Subcutaneous abdominal adipose tissue (tissue), 5 donors: ENCODE results near the gene SIGLEC1.

Experiments
- H3K27ac ChIP-seq: one replicate; pipeline ENCODE4 v1.7.0; 2013; ENCODE audit warnings: low read depth, mild to moderate bottlenecking, inconsistent platforms, low read length, moderate library complexity
- H3K27me3 ChIP-seq, 5 donors: one replicate each; pipeline ENCODE4 v1.7.0; 2013; ENCODE audit warnings: low read length in 5 of 5, inconsistent platforms in 1 of 5; ENCODE audit not compliant: control insufficient read depth in 5 of 5, insufficient read depth in 4 of 5
- H3K36me3 ChIP-seq, 5 donors: one replicate each; pipeline ENCODE4 v1.7.0; 2013; ENCODE audit warnings: low read length in 5 of 5; ENCODE audit not compliant: control insufficient read depth in 5 of 5, insufficient read depth in 5 of 5
- H3K4me1 ChIP-seq, 5 donors: one replicate each; pipeline ENCODE4 v1.7.0; 2013; ENCODE audit warnings: low read length in 5 of 5, mild to moderate bottlenecking in 3 of 5, moderate library complexity in 1 of 5; ENCODE audit not compliant: control insufficient read depth in 5 of 5, insufficient read depth in 5 of 5
- H3K4me3 ChIP-seq, 5 donors: one replicate each; pipeline ENCODE4 v1.7.0; 2013; ENCODE audit warnings: low read length in 5 of 5, low read depth in 1 of 5
- H3K9ac ChIP-seq, 5 donors: one replicate each; pipeline ENCODE4 v1.7.0; 2013; ENCODE audit warnings: low read length in 5 of 5, mild to moderate bottlenecking in 4 of 5, moderate library complexity in 3 of 5
- H3K9me3 ChIP-seq, 5 donors: one replicate each; pipeline ENCODE4 v1.7.0; 2013; ENCODE audit warnings: low read length in 5 of 5; ENCODE audit not compliant: control insufficient read depth in 5 of 5
- donor health status: healthy.
- donor health status: healthy.
- donor health status: healthy.
- donor health status: healthy.
- donor health status: healthy.

Gene SIGLEC1

DNA sequence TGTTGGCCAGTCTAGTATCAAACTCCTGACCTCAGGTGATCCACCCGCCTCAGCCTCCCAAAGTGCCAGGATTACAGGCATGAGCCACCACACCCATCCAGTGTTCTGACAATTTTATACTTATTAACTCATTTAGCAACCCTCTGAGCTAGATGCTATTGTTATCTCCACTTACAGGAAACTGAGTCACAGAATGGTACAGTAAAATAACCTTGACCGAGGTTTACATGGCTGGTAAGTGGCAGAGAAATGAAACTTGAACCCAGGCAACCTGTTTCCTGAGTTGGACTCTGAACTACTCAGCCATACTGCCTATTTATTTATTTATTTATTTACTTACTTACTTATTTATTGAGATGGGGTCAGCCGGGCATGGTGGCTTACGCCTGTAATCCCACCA, 6.6 kb upstream of the SIGLEC1 start:
- no peak overlapping the region for H3K27ac ChIP-seq
- no peak overlapping the region for H3K9ac ChIP-seq
- H3K36me3 ChIP-seq, result no peaks in the 10 kb centered on the region
- H3K9me3 ChIP-seq, result no peaks in the 10 kb centered on the region
- peaks cover 0 to 10% (median 0%) of the 10 kb centered on the region in 5 donors for H3K4me1 ChIP-seq
- H3K27me3 ChIP-seq, result no peaks in the 10 kb centered on the region
- H3K4me3 ChIP-seq, result no peak overlapping the region

- peaks cover 0 to 27% (median 9%) of the 10 kb centered on the region in 5 donors for H3K4me1 ChIP-seq
- H3K4me3 ChIP-seq, result no peak overlapping the region
- no peaks in the 10 kb centered on the region for H3K36me3 ChIP-seq
- H3K27ac ChIP-seq, result no peak overlapping the region
- no peak overlapping the region for H3K9ac ChIP-seq
- no peaks in the 10 kb centered on the region for H3K9me3 ChIP-seq
- H3K27me3 ChIP-seq, result no peaks in the 10 kb centered on the region
These were observed 3.9 kb upstream of the SIGLEC1 start for GRCh38 chr20:3716195-3716834.

DNA sequence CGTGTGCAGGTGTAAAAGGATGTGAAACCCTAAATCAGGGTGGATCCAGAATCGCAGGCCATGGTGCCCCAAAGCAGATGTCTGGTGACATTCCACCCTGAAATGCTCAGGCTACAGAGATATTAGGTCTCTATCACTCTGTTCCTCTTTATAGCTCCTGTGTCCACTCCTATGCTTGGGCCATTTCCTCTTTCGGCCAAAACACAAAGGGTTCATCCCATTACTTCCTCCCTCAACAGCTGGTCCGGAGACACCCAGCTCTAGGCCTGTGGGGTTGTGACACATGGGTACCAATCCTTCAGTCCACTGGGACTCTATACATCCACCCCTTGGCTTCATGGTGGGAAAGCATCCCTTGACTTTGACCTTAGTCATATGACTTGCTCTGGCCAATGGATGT, 1.7 kb upstream of the SIGLEC1 start:
- Histone ChIP-seq H3K27ac (no peak overlapping the region), H3K9ac (no peak overlapping the region), H3K27me3 (no peaks in the 10 kb centered on the region), H3K36me3 (no peaks in the 10 kb centered on the region), H3K9me3 (no peaks in the 10 kb centered on the region), H3K4me3 (no peak overlapping the region), H3K4me1 (peaks cover 0 to 44% (median 24%) of the 10 kb centered on the region in 5 donors)

DNA sequence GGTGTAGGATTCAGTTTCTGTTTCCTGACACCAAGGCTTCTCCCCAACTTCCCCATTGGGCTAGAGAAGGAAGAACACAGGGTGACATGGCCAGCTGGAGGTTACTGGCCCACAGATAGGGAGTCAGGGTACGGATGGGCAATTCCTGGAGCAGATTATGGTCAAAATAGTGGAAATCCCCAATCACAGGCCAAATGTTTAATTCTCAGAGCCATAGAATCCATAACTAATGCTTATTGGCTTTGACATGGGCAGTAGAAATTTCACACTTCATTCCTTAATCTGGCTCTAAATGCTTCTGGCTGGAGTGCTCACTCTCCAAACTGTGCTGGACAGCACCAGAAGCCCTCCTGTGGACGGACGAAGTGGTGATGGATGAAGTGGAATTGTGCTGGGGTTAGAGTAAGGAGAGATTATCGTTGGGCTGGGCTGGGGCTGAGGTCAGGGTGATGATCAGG, 887 bp downstream of the SIGLEC1 start:
- peaks cover 0 to 1% (median 0%) of the 10 kb centered on the region in 5 donors for H3K36me3 ChIP-seq
- H3K9me3 ChIP-seq, result no peaks in the 10 kb centered on the region
- peak overlapping the region; percentile 19 to 65 (median 48) for H3K4me3 ChIP-seq
- peak overlapping the region in 1 of 5 donors; percentile 31 for H3K9ac ChIP-seq
- H3K27me3 ChIP-seq, result no peaks in the 10 kb centered on the region
- no peak overlapping the region for H3K27ac ChIP-seq
- H3K4me1 ChIP-seq, result peaks cover 0 to 62% (median 36%) of the 10 kb centered on the region in 5 donors

DNA sequence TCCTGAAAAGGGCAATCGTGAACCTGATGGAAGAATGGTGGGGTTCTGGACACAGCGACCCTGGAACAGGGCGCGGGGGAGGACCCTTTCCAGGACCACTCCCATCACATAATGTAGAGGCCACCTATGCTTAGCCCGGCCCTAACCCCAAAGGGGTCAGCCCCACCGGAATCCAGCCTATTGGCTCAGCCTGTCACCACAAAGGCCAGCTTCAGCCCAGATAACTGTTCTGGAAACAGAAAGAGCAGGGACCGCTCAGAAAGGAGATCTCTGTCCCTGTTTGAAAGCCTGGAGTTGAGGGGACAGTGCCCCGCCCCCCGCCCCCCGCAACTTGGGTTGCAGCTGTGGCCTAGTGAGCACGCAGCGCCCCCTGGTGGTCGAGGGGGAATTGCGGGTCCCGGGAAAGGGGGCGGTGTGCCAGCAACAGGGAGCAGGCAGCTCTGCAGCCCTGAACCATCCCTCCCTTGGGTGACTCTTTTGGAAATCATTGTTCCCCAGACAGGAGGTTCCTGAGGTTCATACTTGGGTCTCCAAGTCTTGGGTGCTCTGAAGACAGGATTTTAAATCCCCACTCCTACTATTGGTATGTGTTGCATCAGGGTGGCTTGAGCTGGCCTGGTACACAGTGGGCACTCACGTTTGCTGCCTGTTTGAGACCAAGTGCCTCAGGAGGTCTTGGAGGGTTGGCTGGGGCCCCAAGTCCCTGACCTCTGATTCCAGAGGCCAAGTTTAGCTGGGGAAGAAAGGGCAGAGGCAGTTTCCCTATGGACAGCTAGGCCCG, 1.5 kb downstream of the SIGLEC1 start:
- Histone ChIP-seq H3K9ac (peak overlapping the region in 2 of 5 donors; percentile 33 to 56), H3K9me3 (no peaks in the 10 kb centered on the region), H3K4me3 (peak overlapping the region; percentile 24 to 65 (median 48)), H3K36me3 (peaks cover 0 to 5% (median 0%) of the 10 kb centered on the region in 5 donors), H3K27ac (no peak overlapping the region), H3K27me3 (no peaks in the 10 kb centered on the region), H3K4me1 (peaks cover 0 to 64% (median 36%) of the 10 kb centered on the region in 5 donors)

GRCh38 chr20:3710011-3710466, 2.4 kb downstream of the SIGLEC1 start:
- Histone ChIP-seq H3K27me3 (no peaks in the 10 kb centered on the region), H3K27ac (no peak overlapping the region), H3K4me1 (peaks cover 0 to 64% (median 36%) of the 10 kb centered on the region in 5 donors), H3K4me3 (peak overlapping the region in 4 of 5 donors; percentile 24 to 54 (median 34)), H3K9me3 (no peaks in the 10 kb centered on the region), H3K9ac (peak overlapping the region in 1 of 5 donors; percentile 33), H3K36me3 (peaks cover 0 to 8% (median 0%) of the 10 kb centered on the region in 5 donors)

- H3K4me3 ChIP-seq, result no peak overlapping the region
- no peak overlapping the region for H3K9ac ChIP-seq
- peaks cover 0 to 24% (median 0%) of the 10 kb centered on the region in 5 donors for H3K36me3 ChIP-seq
- no peaks in the 10 kb centered on the region for H3K9me3 ChIP-seq
- no peaks in the 10 kb centered on the region for H3K27me3 ChIP-seq
- H3K4me1 ChIP-seq, result peaks cover 0 to 41% (median 28%) of the 10 kb centered on the region in 5 donors
- no peak overlapping the region for H3K27ac ChIP-seq
These were observed 4.9 kb downstream of the SIGLEC1 start for GRCh38 chr20:3707508-3707899.

- peaks cover 0 to 41% (median 28%) of the 10 kb centered on the region in 5 donors for H3K4me1 ChIP-seq
- no peaks in the 10 kb centered on the region for H3K27me3 ChIP-seq
- H3K9me3 ChIP-seq, result no peaks in the 10 kb centered on the region
- H3K4me3 ChIP-seq, result no peak overlapping the region
- H3K27ac ChIP-seq, result no peak overlapping the region
- no peak overlapping the region for H3K9ac ChIP-seq
- H3K36me3 ChIP-seq, result peaks cover 0 to 25% (median 0%) of the 10 kb centered on the region in 5 donors
These were observed 5.5 kb downstream of the SIGLEC1 start for GRCh38 chr20:3706774-3707507.

- peaks cover 0 to 32% (median 0%) of the 10 kb centered on the region in 5 donors for H3K36me3 ChIP-seq
- H3K4me1 ChIP-seq, result peaks cover 0 to 35% (median 25%) of the 10 kb centered on the region in 5 donors
- H3K4me3 ChIP-seq, result no peak overlapping the region
- no peaks in the 10 kb centered on the region for H3K27me3 ChIP-seq
- H3K9me3 ChIP-seq, result no peaks in the 10 kb centered on the region
- H3K27ac ChIP-seq, result no peak overlapping the region
- H3K9ac ChIP-seq, result no peak overlapping the region
These were observed 6.2 kb downstream of the SIGLEC1 start for GRCh38 chr20:3705970-3706739.
